T-helper 17 cell (primary cell): ENCODE results near the gene AMPD3. TPM values are rescaled to one million over a fixed set of nuclear protein-coding genes. Genes with fewer than 3 reads are reported as not detected.

Experiments used
- ATAC-seq: fragments of 150-1000 bp; cut with Tn5 transposase; 2 replicates; pipeline ENCODE4 v1.10.0; 2021; ENCODE audit warnings: mild to moderate bottlenecking, moderate library complexity
- DNase-seq, 3 donors: peaks; one replicate each; pipeline versions ENCODE4 v3.0.0 to v3.0.0-alpha.2; 2020 to 2021
- H3K9me3 ChIP-seq: one replicate; pipeline ENCODE4 v1.7.0; 2013; ENCODE audit warnings: low read length, mild to moderate bottlenecking; ENCODE audit not compliant: control insufficient read depth, poor library complexity, severe bottlenecking
- H3K27ac Mint-ChIP-seq: one replicate; pipeline ENCODE4 v1.8.0; 2022; ENCODE audit warnings: mild to moderate bottlenecking, moderate library complexity, mixed read lengths
- H3K27me3 Mint-ChIP-seq: one replicate; pipeline ENCODE4 v1.8.0; 2022; ENCODE audit warnings: mixed read lengths
- H3K36me3 Mint-ChIP-seq: one replicate; pipeline ENCODE4 v1.8.0; 2022; ENCODE audit warnings: low read depth, mixed read lengths
- H3K4me1 Mint-ChIP-seq: one replicate; pipeline ENCODE4 v1.8.0; 2022; ENCODE audit warnings: mild to moderate bottlenecking, mixed read lengths
- H3K4me3 Mint-ChIP-seq: one replicate; pipeline ENCODE4 v1.8.0; 2022; ENCODE audit warnings: mild to moderate bottlenecking, moderate library complexity, mixed read lengths
- total RNA-seq, 4 donors: library from RNA in 2 of 4; stranded (reverse) in 2 of 4; gene quantifications; one replicate each; pipeline ENCODE4 v1.2.3 and lab custom pipeline; 2022 to 2026

AMPD3 gene
- total RNA-seq, 2 donors from 2014 or later, result 16.8 to 20.2 TPM

DNA sequence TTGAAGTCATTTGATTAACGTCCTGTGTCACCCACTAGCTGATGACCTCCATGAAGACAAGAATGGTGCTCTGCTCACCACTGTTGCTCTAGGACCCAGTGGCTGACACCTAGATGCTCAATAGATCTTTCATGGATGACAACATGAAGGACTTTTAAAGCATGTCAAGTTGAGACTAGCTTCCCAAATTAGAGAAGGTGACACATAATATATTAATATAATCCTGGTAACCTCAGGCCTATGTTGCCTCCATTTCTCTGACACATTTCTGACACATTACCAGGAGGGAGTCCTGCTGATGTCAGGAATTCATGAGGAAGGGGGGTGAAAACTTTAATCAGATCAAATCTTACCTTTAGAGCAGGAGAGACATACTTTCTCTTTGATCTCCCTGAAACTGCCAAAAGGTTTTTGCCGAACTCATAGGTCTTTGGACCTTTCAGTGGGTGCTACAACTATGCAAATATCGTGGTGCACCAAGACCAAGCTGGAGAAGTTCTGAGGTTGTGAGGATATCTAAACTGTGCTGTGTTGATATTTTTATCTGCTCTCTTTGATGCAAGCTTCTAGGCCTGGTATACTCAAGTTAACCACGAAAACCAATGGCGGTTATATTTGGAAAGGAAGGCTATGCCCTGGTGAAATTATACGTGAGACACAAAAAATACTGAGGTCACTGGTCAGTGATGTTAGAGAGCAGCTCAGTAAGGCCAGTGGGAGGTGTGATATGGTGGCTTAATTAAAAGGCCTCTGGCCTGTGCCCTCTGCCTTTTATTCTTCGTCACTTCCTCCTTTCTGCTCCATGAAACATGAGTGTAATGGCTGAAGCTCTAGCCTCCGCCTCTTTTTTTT is 13.2 kb upstream of the AMPD3 start:
- Mint-ChIP-seq H3K4me3 (peak overlapping the region; percentile 19), H3K36me3 (no peaks in the 10 kb centered on the region), H3K4me1 (peaks cover 22% of the 10 kb centered on the region), H3K27ac (peak overlapping the region; percentile 75), H3K27me3 (no peaks in the 10 kb centered on the region)
- no peaks in the 10 kb centered on the region for H3K9me3 ChIP-seq
- DNase-seq, result no peak
- ATAC-seq, result peak; percentile 85

DNA sequence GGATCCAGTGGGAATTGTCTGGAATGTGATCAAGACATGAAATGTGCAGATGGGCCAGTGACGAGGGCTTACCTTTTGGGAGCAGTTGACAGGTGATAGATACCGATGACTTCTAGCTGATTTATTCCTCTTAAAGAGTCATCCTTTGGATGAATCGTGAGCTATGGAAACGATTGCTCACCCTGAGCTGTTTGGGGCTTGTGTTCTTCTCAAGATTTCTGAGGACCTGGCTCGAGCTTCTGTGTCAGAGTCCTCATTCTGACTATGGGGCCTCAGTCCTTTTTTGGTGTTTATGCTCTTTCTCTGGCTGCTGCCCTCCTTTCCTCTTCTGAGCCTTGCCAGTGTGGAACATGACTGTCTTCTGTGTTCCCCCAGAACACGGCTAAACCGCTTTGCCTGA is 11.9 kb upstream of the AMPD3 start:
- DNase-seq (no peak), ATAC-seq (no peak)
- no peak overlapping the region for H3K27ac Mint-ChIP-seq
- peaks cover 2% of the 10 kb centered on the region for H3K36me3 Mint-ChIP-seq
- H3K4me3 Mint-ChIP-seq, result no peak overlapping the region
- peaks cover 22% of the 10 kb centered on the region for H3K4me1 Mint-ChIP-seq
- no peaks in the 10 kb centered on the region for H3K9me3 ChIP-seq
- no peaks in the 10 kb centered on the region for H3K27me3 Mint-ChIP-seq

DNA sequence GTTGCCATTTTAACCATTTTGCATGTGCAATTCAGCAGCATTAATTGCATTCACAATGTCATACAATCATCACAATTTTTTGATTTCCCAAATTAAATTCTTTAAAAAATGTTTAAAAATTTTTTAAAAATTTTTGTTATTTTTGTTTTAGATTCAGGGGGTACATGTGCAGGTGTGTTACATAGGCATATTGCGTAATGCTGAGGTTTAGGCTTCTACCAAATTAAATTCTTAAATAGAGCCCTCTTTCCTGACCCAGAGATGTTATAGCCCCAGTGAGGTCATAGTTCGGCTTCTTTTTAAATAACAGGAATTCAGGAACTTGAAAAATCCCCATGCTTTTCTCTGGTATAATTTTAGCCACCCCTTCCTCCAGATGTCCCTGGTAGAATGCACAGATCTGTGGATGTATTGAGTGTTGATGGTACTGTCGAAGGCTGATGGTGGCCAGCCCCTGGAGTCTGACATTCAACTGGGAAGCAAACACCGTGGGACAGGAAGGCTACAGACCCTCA is 11.3 kb upstream of the AMPD3 start:
- H3K4me1 Mint-ChIP-seq, result peaks cover 22% of the 10 kb centered on the region

DNA sequence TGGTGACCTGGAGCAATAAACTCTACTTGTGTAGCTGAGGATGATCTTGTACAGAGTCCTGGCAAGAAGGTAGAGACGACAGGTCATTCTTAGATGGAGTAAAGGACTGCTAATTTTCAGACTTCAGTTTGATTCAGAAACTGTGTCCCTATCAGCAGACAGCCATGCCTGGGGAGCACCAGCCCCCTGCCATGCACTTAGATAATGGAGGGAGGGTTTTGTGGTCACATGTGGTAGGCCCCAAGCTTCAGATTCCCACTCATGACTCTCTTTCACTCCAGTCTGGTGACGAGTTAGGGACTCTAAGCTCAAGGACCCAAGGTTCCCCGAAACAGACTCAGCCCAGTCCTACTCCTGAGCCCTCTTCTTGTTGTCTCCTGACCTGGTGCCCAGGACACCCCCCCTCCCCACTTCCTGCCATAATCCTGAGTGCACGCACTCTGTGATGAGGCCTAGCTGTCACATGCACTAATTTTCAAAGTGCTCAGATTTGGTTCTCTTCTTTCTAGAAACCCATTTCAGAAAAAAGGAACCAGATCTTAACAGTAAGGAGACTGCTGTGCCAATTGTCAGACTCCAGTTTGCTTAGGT is 10.2 kb upstream of the AMPD3 start:
- H3K4me3 Mint-ChIP-seq, result no peak overlapping the region
- H3K9me3 ChIP-seq, result no peaks in the 10 kb centered on the region
- DNase-seq, result no peak
- no peaks in the 10 kb centered on the region for H3K27me3 Mint-ChIP-seq
- peaks cover 28% of the 10 kb centered on the region for H3K4me1 Mint-ChIP-seq
- peaks cover 2% of the 10 kb centered on the region for H3K36me3 Mint-ChIP-seq
- H3K27ac Mint-ChIP-seq, result peak overlapping the region; percentile 39
- ATAC-seq, result peak; percentile 45

More for the DNA sequence above, 11.3 kb upstream of the AMPD3 start:
- DNase-seq (no peak), ATAC-seq (no peak)
- no peaks in the 10 kb centered on the region for H3K9me3 ChIP-seq
- Mint-ChIP-seq H3K27me3 (no peaks in the 10 kb centered on the region), H3K4me3 (no peak overlapping the region), H3K27ac (peak overlapping the region; percentile 39), H3K36me3 (peaks cover 2% of the 10 kb centered on the region)

DNA sequence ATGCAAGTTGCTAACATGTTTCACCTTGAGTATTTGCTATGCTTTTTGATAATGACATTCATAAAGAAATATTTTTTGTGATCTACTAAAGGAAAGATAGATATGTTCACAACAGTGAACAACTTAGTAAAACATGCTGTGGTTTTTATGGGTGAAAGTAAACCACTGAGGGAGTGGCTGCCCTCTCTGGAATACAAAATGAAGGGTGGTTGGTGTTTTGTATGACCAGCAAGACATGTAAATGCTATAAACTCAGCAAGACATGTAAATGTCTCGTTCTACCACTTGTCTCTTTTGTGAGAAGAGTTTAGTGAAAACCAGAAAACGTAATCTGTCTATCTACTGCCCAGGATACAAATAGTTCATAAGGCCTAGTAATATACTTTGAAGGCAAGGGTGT is 7.6 kb upstream of the AMPD3 start:
- no peak for ATAC-seq
- peaks cover 32% of the 10 kb centered on the region for H3K4me1 Mint-ChIP-seq
- H3K27ac Mint-ChIP-seq, result no peak overlapping the region
- H3K4me3 Mint-ChIP-seq, result no peak overlapping the region
- peaks cover 2% of the 10 kb centered on the region for H3K36me3 Mint-ChIP-seq
- DNase-seq, result no peak
- no peaks in the 10 kb centered on the region for H3K9me3 ChIP-seq
- H3K27me3 Mint-ChIP-seq, result no peaks in the 10 kb centered on the region

DNA sequence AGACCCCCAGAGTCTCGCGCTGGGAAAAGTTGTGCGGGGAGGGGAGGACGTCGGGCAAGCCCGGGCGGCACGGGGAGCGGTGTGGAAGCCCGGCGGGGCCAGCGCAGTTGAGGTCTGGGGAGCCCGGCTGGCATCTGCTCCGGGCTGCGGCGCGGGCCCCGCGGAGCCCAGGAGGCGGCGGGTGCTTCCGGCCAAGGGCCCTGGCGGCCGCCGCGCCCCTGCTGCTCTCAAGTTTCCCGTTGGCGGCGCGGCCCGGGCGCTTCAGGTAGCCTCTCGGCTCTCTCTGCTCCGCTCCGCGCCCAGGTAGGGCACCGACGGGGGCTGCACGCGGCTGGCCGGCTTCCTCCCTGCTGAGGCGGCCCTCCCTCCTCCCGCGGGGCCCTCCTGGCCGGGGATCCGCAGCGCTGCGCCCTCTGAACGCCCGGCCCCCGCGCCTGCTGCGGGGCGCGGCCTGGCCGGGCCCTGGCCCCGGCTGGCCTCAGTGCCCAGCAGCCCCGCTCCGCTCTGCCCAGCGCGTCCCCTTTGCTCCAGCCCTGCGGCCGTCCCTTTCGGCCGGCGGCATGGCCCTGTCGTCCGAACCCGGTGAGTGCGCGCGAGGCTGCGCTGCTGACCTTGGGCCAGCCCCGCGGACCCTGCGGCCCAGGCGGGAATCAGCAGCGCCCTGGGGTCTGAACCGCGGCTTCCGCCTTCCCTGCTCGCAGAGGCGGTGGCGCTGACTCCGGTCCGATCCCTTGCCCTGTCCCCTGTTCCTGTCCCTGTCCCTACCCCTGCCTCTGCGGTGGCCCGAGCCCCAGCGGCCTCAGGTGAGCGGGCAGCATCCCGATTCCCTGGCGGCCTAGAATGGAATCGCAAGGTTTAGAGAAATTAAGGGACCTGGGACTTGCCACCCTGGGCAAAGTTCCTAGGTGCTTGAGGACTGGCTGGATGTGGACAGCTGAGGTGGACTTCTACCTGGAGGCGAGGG is 4.3 kb upstream of the AMPD3 start:
- peak; percentile 73 for ATAC-seq
- H3K9me3 ChIP-seq, result no peaks in the 10 kb centered on the region
- peak; percentile 35 to 45 (median 37) for DNase-seq
- Mint-ChIP-seq H3K36me3 (peaks cover 2% of the 10 kb centered on the region), H3K4me3 (peak overlapping the region; percentile 95), H3K4me1 (peaks cover 44% of the 10 kb centered on the region), H3K27me3 (no peaks in the 10 kb centered on the region), H3K27ac (peak overlapping the region; percentile 99)

DNA sequence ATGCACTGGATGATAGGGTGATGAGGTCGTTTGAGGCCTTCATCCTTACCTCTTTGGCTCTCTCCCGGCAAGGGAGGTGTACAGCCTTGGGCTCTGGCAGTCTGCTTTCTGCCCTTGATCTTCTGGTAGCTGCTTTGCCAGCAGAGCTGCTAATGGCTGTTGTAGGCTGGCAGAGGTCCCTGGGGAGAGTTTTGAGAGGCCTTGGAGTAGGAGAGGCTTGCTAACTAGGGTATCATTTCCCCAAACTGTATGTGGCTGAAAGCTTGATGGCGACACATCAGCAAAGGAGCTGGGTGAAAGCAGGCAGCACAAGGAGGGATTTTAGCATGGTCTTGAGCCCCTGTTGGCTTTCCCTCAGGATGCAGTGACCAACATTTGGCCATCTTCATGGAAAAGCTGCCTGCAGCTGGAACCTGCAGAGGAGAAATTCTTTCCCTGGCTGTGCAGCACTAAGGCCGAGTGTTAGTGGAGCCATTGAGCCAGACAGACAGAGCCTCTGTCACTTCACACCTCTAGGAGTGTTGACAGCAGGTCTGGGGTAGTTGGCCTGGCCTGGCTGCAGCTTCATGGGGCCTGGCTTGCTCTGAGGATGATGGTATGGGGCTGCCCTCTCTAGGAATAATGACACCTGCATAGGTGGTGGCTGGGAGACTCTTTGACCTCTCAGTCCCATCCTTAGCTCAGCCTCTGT is 3.5 kb upstream of the AMPD3 start:
- H3K9me3 ChIP-seq, result no peaks in the 10 kb centered on the region
- DNase-seq (no peak), ATAC-seq (no peak)
- Mint-ChIP-seq H3K36me3 (peaks cover 2% of the 10 kb centered on the region), H3K27me3 (no peaks in the 10 kb centered on the region), H3K4me1 (peaks cover 48% of the 10 kb centered on the region), H3K4me3 (peak overlapping the region; percentile 94), H3K27ac (peak overlapping the region; percentile 90)

DNA sequence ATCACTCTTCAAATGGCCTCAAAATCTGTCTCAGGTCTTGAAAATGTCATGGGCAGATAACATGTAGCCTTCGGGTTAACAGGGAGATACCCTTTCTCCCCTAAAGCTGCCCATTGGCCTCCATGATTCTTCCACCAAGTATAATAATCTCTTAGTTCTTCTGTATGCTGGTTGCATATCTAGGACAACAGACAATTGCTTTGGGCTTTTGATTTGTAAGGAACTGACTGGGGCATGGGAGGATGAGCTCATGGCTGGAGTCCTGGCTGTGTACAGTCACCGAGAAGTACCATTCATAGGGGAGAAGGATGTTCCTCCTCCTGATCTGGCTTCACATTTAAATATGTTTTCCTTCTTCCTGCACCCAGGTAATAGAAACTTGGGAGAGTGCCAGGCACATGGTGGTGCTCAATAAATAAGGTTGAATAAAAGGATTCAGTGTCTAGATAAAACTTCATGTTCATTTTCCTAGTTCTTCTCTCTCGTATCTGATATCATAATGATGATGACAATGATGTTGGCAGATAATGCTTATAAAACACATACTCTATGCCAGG is 2.8 kb upstream of the AMPD3 start:
- DNase-seq (no peak), ATAC-seq (no peak)
- peaks cover 54% of the 10 kb centered on the region for H3K4me1 Mint-ChIP-seq
- peak overlapping the region; percentile 94 for H3K4me3 Mint-ChIP-seq
- peak overlapping the region; percentile 90 for H3K27ac Mint-ChIP-seq
- H3K9me3 ChIP-seq, result no peaks in the 10 kb centered on the region
- H3K36me3 Mint-ChIP-seq, result peaks cover 2% of the 10 kb centered on the region
- no peaks in the 10 kb centered on the region for H3K27me3 Mint-ChIP-seq

DNA sequence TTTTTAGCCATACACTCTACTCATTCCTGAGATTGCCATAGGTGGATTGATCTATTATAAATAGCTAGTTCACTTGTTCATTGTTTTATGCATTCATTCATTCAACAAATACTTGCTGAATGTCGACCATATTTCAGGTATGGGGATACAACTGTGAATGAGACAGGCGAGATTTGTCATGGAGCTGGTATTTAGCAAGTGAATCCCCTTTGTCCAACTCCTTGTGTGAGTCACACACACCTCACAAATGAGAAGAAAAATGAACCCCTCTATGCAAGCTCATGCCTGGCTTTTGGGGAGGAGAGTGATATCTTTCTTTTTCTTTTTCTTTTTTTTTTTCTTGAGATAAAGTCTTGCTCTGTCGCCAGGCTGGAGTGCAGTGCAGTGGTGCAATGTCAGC is 1.8 kb upstream of the AMPD3 start:
- Mint-ChIP-seq H3K36me3 (no peaks in the 10 kb centered on the region), H3K4me1 (peaks cover 60% of the 10 kb centered on the region), H3K27me3 (no peaks in the 10 kb centered on the region), H3K4me3 (no peak overlapping the region), H3K27ac (peak overlapping the region; percentile 79)
- H3K9me3 ChIP-seq, result no peaks in the 10 kb centered on the region
- DNase-seq, result no peak
- no peak for ATAC-seq

DNA sequence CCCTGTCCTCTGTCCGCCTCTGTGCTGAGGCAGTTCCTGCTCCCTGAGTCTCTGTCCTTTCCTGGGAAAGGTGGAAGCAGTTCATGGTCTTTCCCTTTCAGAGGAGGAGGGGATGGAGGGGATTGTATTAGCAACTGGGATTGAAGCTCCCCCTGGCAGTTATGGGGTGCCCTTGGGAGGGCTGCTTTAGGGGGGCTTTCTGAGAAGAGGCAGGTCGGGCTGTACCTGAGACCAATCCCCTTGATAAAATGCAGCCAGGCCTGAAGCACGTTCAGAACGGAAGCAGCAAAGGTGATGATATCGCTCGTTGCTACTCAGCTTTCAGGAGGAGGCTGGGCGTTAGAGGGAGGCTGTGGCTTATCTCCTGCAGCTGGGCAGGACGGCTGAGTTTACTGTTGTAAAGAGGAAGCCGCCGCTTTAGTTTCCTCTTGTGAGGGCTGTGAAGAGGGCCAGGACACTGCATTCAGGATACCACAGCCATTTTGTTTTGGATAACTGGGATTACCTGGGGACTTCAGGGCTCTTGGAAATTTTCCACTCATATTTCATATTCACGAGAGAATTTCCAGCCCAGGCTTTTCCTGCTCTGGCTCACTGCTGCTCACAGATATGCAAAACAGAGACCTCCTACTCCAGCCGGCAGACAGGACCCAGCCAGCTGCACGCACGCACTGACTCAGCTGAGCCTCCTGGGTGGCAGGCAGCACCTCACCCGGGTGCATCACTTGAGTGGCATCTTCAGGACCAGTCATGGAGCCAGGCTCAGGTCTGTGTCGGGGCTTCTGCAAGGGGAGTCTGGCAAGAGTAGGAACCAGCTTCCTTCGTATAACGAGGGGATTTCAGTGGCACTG is 798 bp downstream of the AMPD3 start:
- peaks cover 67% of the 10 kb centered on the region for H3K4me1 Mint-ChIP-seq

DNA sequence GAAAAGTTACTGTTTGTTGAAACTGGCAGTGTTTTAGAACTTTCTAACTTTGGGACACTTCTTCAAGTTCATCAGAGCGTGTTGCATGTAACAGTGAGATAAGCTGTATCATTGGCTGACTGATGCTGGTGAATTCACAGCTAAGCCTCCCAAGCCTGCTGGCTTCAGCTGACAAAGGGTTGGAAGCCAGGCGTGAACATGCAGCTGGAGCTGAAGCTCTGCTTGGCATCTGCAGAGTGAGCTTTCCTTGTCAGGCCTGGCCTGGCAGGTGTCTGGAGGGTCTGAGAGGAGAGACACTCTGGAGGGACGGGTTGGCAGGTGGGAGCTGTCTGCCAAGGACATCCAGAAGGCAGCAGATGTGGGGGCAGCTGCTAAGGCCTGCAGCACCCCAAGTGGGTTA is 1.5 kb downstream of the AMPD3 start:
- H3K9me3 ChIP-seq, result no peaks in the 10 kb centered on the region
- Mint-ChIP-seq H3K27ac (peak overlapping the region; percentile 97), H3K4me1 (peaks cover 63% of the 10 kb centered on the region), H3K36me3 (no peaks in the 10 kb centered on the region), H3K4me3 (peak overlapping the region; percentile 92), H3K27me3 (no peaks in the 10 kb centered on the region)
- DNase-seq, result no peak
- ATAC-seq, result peak; percentile 1

More for the DNA sequence above, 798 bp downstream of the AMPD3 start:
- H3K4me3 Mint-ChIP-seq, result peak overlapping the region; percentile 92
- peak; percentile 68 for ATAC-seq
- H3K27me3 Mint-ChIP-seq, result no peaks in the 10 kb centered on the region
- H3K27ac Mint-ChIP-seq, result peak overlapping the region; percentile 97
- no peaks in the 10 kb centered on the region for H3K9me3 ChIP-seq
- H3K36me3 Mint-ChIP-seq, result no peaks in the 10 kb centered on the region
- peak; percentile 28 to 61 (median 42) for DNase-seq
